Upper lobe of left lung (tissue), 4 donors: ENCODE results near the gene LPCAT1.

Experiments used
- EP300 ChIP-seq, 4 donors: sonication (generic); formaldehyde crosslinking; IDR thresholded peaks; one replicate each; pipeline ENCODE4 v1.5.1; 2017; ENCODE audit warnings: antibody characterized with exemption in 4 of 4, control low read depth in 2 of 4
- POLR2A ChIP-seq, 4 donors: fragments of 450-650 bp; IDR thresholded peaks; one replicate each; pipeline ENCODE4 v1.5.1; 2016 to 2017; ENCODE audit warnings: antibody characterized with exemption in 4 of 4, mild to moderate bottlenecking in 2 of 4
- POLR2AphosphoS5 ChIP-seq, 2 donors: sonication (generic); formaldehyde crosslinking; IDR thresholded peaks; one replicate each; pipeline ENCODE4 v1.5.1; 2017; ENCODE audit warnings: antibody characterized with exemption in 2 of 2
- TF ChIP-seq, protein P1 (sequence below), 6 experiments: fragments of 450-650 bp in 4 of 6; fragments of 200-600 bp in 2 of 6; sonication (generic) in 2 of 6; IDR thresholded peaks; one replicate each; pipeline ENCODE4 v1.5.1; 2016 to 2019; ENCODE audit warnings: antibody characterized with exemption in 6 of 6

DNA sequence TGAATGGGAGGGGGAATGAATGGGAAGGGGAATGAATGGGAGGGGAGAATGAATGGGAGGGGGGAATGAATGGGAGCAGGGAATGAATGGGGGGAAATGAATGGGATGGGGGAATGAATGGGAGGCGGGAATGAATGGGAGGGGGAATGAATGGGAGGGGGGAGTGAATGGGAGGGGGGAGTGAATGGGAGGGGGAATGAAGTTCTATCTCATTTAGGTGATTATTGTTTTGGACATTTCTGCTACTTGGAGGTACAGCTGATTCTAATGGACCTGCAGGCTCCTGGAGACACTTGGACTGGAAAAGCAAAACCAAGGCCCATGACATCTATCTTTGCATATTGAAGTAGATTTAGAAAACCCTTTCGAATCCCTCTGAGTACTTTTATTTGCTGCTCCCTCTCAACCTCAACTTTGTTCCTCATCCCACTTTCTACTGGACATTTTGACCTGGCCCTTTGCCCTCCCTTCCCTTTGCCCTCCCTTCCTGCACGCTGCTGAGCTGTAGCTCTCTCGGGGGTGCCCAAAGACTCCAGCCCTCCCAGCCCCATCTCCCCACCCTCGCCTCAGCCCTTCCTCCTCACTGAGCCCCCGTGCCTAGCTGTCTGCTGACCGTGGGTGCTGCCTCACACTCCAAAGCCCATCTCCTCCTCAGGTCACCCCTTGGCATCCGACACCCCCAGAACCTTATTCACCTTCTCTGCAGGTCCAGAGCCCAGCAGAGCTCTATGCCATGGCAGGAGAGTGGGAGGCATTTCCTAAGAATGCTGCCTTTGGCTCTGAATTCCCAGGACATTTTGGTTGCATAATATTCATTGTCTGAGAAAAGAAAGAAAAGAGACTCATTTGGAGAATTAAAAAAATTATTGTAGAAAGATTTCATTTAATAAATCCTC is 19.9 kb upstream of the LPCAT1 start:
- TF ChIP-seq POLR2A (IDR thresholded peaks at IDR 0.05), result no peak
- TF ChIP-seq, protein P1, sequence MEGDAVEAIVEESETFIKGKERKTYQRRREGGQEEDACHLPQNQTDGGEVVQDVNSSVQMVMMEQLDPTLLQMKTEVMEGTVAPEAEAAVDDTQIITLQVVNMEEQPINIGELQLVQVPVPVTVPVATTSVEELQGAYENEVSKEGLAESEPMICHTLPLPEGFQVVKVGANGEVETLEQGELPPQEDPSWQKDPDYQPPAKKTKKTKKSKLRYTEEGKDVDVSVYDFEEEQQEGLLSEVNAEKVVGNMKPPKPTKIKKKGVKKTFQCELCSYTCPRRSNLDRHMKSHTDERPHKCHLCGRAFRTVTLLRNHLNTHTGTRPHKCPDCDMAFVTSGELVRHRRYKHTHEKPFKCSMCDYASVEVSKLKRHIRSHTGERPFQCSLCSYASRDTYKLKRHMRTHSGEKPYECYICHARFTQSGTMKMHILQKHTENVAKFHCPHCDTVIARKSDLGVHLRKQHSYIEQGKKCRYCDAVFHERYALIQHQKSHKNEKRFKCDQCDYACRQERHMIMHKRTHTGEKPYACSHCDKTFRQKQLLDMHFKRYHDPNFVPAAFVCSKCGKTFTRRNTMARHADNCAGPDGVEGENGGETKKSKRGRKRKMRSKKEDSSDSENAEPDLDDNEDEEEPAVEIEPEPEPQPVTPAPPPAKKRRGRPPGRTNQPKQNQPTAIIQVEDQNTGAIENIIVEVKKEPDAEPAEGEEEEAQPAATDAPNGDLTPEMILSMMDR (IDR thresholded peaks at IDR 0.05), result no peak
- no peak for TF ChIP-seq POLR2AphosphoS5 (IDR thresholded peaks at IDR 0.05)
- TF ChIP-seq EP300 (IDR thresholded peaks at IDR 0.05), result no peak
